Measurements from ENCODE around the gene PRKG1. TPM values are rescaled to one million over a fixed set of nuclear protein-coding genes. Genes with fewer than 3 reads are reported as not detected.
A peak's percentile ranks its signal among the peaks of the same experiment; 100 is the strongest.

Gene PRKG1
- total RNA-seq, 1 experiment from 2014 or later = 0.09 TPM

- no peak overlapping the region for H3K27ac Mint-ChIP-seq (ENCODE audit: unreplicated experiment)
- ChIA-PET POLR2A (no interaction called here), CTCF (no interaction called here)
- DNase-seq = no peak
- H3K9me3 Mint-ChIP-seq (ENCODE audit: unreplicated experiment) = no peaks in the 10 kb centered on the region
- no peak overlapping the region for H3K4me3 Mint-ChIP-seq (ENCODE audit: unreplicated experiment)
- Histone ChIP-seq H3K36me3 (ENCODE audit: control insufficient read depth, insufficient read depth, low read length) (no peaks in the 10 kb centered on the region), H3K9me3 (no peaks in the 10 kb centered on the region), H3K4me1 (no peaks in the 10 kb centered on the region), H3K4me3 (ENCODE audit: low read depth, low read length) (no peak overlapping the region), H3K27me3 (replicated peaks; ENCODE audit: control insufficient read depth, insufficient read depth, low read length) (no peaks in the 10 kb centered on the region)
- H3K27me3 Mint-ChIP-seq (ENCODE audit: insufficient read depth, unreplicated experiment) = peaks cover 2% of the 10 kb centered on the region
- TF ChIP-seq, protein P1, sequence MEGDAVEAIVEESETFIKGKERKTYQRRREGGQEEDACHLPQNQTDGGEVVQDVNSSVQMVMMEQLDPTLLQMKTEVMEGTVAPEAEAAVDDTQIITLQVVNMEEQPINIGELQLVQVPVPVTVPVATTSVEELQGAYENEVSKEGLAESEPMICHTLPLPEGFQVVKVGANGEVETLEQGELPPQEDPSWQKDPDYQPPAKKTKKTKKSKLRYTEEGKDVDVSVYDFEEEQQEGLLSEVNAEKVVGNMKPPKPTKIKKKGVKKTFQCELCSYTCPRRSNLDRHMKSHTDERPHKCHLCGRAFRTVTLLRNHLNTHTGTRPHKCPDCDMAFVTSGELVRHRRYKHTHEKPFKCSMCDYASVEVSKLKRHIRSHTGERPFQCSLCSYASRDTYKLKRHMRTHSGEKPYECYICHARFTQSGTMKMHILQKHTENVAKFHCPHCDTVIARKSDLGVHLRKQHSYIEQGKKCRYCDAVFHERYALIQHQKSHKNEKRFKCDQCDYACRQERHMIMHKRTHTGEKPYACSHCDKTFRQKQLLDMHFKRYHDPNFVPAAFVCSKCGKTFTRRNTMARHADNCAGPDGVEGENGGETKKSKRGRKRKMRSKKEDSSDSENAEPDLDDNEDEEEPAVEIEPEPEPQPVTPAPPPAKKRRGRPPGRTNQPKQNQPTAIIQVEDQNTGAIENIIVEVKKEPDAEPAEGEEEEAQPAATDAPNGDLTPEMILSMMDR (IDR thresholded peaks at IDR 0.05; ENCODE audit: insufficient read depth in 1 of 2, low read depth in 1 of 2, low read length in 1 of 2, severe bottlenecking in 1 of 2, unreplicated experiment in 1 of 2) = no peak
- no TSS peak for BruUV-seq (replicated peaks)
- H3K36me3 Mint-ChIP-seq (ENCODE audit: insufficient read depth, unreplicated experiment) = no peaks in the 10 kb centered on the region
- intact Hi-C loops (cut with micrococcal nuclease; ENCODE audit: unreplicated experiment) = no loop called here
- no peaks in the 10 kb centered on the region for H3K4me1 Mint-ChIP-seq (ENCODE audit: low read depth, unreplicated experiment)
Observed at GRCh38 chr10:51635436-51635835, 561.1 kb downstream of the PRKG1 start.

DNA sequence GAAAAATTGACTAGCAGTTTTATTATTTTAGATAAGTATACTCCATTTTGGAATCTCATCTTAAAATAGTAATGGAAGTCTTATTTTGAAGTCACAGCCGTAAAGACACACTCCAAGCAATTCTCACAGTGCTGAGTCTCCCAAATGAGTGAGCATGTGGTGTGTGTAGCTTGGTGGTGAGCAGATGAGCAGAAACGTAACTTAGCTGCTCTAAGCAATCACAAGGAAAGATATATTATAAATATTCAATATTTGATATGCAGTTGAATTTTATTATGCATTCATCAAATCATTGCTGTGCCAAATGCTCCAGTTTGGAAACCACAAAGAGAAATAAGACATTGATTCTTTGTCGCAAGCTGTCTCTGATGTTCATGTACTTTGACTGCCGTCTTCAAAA is 563.9 kb downstream of the PRKG1 start:
- Histone ChIP-seq H3K4me3 (ENCODE audit: low read depth, low read length) (no peak overlapping the region), H3K36me3 (ENCODE audit: control insufficient read depth, insufficient read depth, low read length) (no peaks in the 10 kb centered on the region), H3K9me3 (no peaks in the 10 kb centered on the region), H3K27me3 (replicated peaks; ENCODE audit: control insufficient read depth, insufficient read depth, low read length) (no peaks in the 10 kb centered on the region), H3K4me1 (no peaks in the 10 kb centered on the region)
- TF ChIP-seq, protein P1 (IDR thresholded peaks at IDR 0.05; ENCODE audit: insufficient read depth in 1 of 2, low read depth in 1 of 2, low read length in 1 of 2, severe bottlenecking in 1 of 2, unreplicated experiment in 1 of 2) = no peak
- intact Hi-C loops (cut with micrococcal nuclease; ENCODE audit: unreplicated experiment) = no loop called here
- no peaks in the 10 kb centered on the region for H3K9me3 Mint-ChIP-seq (ENCODE audit: unreplicated experiment)
- peaks cover 2% of the 10 kb centered on the region for H3K27me3 Mint-ChIP-seq (ENCODE audit: insufficient read depth, unreplicated experiment)
- BruUV-seq (replicated peaks) = no TSS peak
- POLR2A ChIA-PET = no interaction called here
- CTCF ChIA-PET = no interaction called here
- no peak overlapping the region for H3K27ac Mint-ChIP-seq (ENCODE audit: unreplicated experiment)
- no peak for DNase-seq
- no peaks in the 10 kb centered on the region for H3K4me1 Mint-ChIP-seq (ENCODE audit: low read depth, unreplicated experiment)
- H3K36me3 Mint-ChIP-seq (ENCODE audit: insufficient read depth, unreplicated experiment) = no peaks in the 10 kb centered on the region
- no peak overlapping the region for H3K4me3 Mint-ChIP-seq (ENCODE audit: unreplicated experiment)

- Mint-ChIP-seq H3K4me3 (ENCODE audit: unreplicated experiment) (no peak overlapping the region), H3K36me3 (ENCODE audit: insufficient read depth, unreplicated experiment) (no peaks in the 10 kb centered on the region), H3K9me3 (ENCODE audit: unreplicated experiment) (no peaks in the 10 kb centered on the region), H3K27ac (ENCODE audit: unreplicated experiment) (no peak overlapping the region), H3K27me3 (ENCODE audit: insufficient read depth, unreplicated experiment) (peaks cover 2% of the 10 kb centered on the region), H3K4me1 (ENCODE audit: low read depth, unreplicated experiment) (no peaks in the 10 kb centered on the region)
- DNase-seq = no peak
- POLR2A ChIA-PET = no interaction called here
- Histone ChIP-seq H3K9me3 (no peaks in the 10 kb centered on the region), H3K4me1 (no peaks in the 10 kb centered on the region), H3K27me3 (replicated peaks; ENCODE audit: control insufficient read depth, insufficient read depth, low read length) (no peaks in the 10 kb centered on the region), H3K36me3 (ENCODE audit: control insufficient read depth, insufficient read depth, low read length) (no peaks in the 10 kb centered on the region), H3K4me3 (ENCODE audit: low read depth, low read length) (no peak overlapping the region)
- BruUV-seq (replicated peaks) = no TSS peak
- intact Hi-C loops (cut with micrococcal nuclease; ENCODE audit: unreplicated experiment) = no loop called here
- TF ChIP-seq, protein P1 (IDR thresholded peaks at IDR 0.05; ENCODE audit: insufficient read depth in 1 of 2, low read depth in 1 of 2, low read length in 1 of 2, severe bottlenecking in 1 of 2, unreplicated experiment in 1 of 2) = peak in 1 of 2 experiments; percentile 29
- CTCF ChIA-PET = no interaction called here
Observed at GRCh38 chr10:51638737-51639136, 564.5 kb downstream of the PRKG1 start.

All from Caco-2 (cell line).